Germinal center (tissue), 1 donor: ENCODE data around the gene TMEM182.

Experiments used
- DNase-seq: peaks from one replicate; pipeline ENCODE4 v3.0.0; 2012; ENCODE audit warnings: mixed read lengths, low spot score

Gene TMEM182

DNA sequence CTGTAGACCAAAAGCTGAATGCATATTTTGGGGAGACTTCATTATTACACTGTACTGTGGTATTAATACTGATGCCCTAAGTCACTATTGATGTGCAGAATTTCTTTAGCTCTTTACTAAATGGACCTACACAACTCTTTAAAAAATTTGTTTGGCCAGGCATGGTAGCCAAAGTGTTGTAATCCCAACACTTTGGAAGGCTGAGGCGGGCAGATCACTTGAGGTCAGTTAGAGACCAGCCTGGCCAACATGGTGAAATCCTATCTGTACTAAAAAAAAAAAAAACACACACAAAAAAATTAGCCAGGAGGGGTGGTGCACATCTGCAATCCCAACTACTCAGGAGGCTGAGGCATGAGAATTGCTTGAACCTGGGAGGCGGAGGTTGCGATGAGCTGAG is 6.4 kb downstream of the TMEM182 start:
- DNase-seq, result no peak

DNA sequence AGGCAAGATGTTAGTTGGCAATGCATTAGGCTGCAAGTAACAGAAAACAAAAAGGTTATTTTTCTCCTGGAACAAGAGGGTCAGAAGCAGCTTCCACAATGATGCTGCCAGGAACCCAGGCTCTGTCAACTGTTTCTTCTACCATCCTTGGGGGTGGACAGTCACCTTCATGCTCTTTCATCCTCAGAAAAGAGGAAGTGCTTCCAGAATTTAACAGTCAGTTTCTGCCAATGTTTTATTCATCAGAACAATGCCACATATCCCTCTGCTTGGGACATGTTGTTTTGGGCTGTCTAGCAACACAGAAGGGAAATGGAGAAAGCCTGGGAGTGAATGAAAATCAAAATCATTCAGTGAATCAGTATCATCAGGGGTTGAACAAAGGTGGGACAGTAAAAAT is 7.1 kb downstream of the TMEM182 start:
- no peak for DNase-seq

DNA sequence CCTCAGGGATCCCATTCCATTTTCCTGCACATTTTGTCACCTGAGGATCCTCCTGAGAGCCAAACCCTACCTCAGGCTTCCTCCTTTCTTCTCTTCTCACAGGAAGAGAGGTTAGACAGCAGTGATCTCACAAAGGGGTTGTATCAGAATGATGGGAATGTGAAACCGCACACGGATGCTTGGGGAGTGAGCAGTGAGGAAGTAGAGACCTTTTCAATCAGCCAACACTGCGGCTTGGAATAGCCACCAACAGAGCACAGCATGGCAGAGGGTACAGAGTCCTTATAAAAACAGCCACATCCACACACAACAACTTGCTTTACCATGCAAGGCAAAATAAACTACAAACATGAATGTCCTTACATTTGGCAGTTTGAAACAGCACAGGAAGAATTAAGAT is 8.7 kb downstream of the TMEM182 start:
- DNase-seq, result no peak

DNA sequence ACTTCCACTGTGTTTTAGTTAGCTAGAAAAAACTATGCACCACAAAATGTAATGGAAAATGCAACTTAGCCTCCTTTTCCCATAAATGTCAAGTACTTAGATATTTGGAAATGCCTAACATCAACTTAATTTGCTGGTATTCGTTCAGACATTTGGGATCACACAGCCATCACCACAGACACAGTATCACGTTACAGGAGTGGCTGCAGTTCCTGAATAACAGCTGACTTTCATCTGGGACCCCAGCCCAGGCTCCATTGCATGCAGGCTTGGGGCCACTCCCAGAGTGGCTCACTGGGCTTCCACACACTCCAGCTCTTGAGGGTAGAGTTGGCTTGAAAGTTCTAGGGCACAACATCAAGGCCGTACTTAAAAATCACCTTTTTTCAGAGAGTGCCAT is 9.3 kb downstream of the TMEM182 start:
- DNase-seq, result no peak

DNA sequence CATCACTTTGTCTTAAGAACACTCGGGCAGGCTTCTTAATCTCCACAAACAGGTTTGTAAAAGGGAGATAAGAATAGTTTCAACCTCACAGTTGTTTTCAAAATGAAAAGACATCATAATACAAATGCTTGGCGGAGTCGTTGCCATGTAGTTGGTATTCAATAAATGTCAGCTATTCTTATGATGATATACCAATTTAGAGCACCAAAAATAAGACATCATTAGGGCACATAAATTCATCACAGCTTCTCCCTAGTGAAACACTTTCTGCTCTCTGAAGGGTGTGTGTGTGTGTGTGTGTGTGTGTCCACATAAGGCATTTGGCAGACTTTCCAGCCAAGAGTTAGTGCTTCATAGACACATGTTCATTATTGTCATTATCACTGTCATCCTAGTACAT is 10.8 kb downstream of the TMEM182 start:
- DNase-seq, result no peak

DNA sequence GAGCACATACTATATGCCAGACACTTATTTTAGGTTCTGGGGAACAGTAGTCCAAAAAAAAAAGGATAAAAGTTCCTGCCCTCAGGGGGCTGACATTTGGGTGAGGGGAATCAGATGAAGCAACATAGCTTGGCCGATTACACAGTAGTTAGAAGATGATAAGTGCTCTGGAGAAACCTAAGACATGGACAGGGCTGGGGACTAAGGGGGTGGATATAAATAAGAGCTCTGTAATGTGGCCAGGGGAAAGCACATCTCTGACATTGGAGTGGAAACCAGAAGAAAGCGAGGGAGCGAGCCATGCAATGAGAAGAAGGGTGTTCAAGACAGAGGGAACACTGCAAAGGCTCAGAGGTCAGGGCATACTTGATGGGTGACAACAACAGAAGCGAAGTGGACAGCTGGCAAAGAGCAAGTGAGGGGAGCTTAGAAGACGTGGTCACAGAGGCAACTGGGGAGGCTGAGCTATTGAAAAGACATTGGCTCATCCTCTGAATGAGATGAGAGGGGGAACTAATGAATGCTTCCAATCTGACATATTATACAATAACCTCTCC is 11.4 kb downstream of the TMEM182 start:
- DNase-seq, result no peak

DNA sequence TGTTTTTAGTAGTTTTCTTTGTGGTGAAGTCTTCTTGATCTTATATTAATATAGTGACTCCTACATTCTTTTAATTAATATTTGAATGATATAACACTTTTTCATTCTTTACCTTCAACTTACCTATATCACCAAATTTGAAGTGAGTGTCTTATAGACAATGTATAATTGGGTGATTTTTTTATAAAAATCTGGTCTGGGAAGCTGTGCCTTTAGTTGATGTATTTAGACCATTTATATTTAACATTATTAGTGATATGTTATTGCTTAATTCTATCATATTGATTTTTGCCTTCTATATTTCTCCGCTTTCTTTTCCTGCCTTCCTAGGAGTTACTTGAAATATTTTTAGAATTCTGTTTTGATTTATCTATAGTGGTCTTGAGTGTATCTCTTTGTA is 16.4 kb downstream of the TMEM182 start:
- no peak for DNase-seq

DNA sequence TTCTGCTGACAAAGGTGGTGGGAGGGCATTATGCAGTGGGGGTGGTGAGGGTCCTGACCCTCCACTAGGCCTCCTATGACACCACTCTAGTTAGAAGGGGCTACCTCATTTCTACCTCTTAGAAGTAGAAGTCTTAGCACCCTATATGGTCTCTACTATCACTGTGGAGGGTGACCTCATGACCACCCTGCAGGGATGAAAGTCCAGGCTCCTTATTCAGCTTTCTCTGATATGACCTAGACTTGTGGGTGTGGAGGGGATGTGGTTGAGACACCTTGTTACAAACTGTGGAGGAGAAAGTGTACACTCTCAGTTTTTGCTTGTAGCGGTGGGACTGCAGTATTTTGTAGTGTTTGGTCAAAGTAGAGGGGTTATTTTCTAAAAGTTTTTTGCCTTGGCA is 18.6 kb downstream of the TMEM182 start:
- no peak for DNase-seq

DNA sequence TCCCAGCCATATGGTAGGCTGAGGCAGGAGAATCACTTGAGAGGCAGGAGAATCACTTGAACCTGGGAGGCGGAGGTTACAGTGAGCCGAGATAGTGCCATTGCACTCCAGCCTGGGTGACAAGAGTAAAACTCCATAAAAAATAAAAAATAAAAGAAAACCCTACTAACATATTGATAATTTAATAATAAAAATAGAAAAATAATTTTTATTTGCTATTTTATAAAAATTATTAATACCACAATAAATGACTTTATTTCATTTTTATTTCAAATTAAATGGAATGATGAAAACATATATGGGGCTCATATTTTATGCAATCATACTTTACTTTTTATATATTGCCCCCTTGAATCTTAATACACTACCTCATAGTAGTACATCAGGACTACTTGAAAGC is 20.4 kb downstream of the TMEM182 start:
- DNase-seq, result no peak

DNA sequence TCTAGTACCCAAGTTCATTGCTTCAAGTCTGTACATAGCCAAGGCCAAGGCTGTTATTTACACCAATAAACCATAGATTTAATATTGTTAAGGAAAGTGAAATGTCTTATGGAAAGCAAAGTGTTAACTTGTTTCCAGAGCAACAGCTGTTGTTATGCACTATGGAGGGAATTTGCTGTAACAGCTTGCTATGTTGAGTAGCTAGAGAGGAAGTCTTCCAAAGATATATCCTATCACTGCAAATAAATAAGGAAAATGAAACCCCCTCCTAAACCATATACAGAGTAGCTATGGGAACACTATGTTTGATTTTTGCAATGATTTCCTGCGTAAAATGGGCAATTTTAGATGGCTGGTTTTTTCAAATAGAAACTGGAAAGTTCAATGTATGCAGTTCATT is 21.1 kb downstream of the TMEM182 start:
- no peak for DNase-seq

DNA sequence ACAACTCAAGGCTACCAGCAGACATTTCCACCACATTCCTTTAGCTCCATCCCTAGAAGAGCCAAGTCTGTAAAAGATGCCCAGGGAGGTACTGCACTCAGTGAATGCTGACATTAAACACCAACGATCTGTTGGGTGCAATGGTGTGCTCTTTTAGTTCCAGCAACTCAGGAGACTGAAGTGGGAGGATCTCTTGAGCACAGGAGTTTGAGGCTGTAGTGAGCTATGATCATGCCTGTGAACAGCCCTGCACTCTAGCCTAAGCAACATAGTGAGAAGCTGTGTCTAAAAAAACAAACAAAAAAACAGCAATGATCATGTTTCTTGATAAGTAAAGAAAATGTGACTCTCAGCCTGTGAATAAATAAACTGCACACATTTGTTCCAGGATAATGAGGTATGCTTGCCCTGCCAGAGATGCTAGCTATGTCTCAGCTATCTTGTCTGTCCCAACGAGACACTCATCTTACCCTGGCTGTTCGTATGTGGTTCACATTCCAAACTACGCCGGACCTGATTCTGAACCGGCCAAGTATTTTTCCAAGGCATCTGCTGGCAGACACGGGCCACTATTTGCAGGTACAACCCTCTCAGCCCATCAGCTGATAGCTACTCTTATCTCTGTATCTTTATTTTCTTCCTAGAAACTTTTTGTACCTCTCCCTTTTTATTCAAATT is 21.8 kb downstream of the TMEM182 start:
- DNase-seq, result no peak

DNA sequence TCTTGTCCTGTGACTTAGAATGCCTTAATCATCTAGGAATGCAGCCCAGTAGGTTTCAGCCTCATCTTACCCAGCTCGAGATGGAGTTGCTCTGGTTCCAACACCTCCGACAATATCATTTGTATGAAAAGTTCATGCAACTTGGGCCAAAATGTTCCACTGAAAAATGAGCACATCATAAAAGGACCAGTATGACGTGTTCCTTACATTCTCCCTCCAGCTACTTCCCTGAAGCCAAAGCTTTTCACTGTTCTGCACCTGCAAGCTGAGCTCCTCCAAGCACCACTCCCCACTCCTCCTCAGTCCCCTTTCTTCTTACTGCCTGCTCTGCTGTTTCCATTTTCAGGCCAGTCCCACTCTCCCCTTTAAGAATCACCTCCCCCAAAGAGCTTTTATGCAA is 23.1 kb downstream of the TMEM182 start:
- no peak for DNase-seq

DNA sequence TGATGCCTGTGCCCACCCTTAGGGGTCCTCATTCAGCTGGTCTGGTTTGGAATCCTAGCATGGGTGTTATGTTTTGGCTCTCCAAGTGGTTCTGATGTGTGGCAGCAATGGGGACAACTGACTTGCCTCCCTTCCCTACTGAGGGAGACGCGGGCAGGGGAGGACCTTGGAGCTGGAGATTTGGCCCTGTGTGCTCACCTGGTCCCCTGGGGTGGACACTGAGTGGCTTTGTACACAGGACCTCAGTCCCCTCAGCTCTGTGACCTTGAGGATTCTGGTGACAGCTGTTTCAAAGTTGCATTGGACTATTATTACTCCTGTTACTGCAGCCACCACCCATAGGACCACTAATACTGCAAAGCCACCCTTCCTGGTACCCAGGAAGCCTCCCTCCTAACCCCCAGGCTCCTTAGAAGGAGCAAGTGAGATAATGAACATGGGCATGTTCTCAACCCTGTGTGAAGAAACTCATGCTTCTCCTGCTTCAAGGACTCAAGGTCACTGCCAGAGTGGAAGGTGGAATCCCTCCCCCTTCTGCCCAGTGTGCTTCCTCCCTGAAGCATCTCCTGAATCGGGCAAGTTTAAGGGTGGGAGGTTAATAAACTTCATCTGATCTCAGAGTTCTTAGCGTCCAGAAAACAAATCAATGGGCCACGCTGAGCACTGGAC is 26.5 kb downstream of the TMEM182 start:
- DNase-seq, result no peak

DNA sequence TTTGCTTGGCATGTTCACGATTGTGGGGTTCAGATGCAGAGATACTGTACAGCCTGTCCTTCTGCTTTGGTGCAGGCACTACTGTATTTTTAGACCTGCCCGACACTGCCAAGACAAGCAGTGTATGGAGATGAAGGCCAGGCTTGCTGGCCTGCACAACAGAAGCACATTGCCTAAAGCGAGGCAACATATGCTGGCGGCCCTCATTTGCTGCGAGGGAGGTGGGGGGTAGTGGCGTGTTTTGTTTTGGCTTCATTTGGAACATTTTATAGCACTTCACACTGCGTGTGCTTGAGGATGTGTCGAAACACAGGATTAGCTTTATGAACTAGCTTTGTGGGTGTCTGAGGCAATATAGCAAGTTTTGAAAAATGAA is 27.0 kb downstream of the TMEM182 start:
- DNase-seq, result no peak

DNA sequence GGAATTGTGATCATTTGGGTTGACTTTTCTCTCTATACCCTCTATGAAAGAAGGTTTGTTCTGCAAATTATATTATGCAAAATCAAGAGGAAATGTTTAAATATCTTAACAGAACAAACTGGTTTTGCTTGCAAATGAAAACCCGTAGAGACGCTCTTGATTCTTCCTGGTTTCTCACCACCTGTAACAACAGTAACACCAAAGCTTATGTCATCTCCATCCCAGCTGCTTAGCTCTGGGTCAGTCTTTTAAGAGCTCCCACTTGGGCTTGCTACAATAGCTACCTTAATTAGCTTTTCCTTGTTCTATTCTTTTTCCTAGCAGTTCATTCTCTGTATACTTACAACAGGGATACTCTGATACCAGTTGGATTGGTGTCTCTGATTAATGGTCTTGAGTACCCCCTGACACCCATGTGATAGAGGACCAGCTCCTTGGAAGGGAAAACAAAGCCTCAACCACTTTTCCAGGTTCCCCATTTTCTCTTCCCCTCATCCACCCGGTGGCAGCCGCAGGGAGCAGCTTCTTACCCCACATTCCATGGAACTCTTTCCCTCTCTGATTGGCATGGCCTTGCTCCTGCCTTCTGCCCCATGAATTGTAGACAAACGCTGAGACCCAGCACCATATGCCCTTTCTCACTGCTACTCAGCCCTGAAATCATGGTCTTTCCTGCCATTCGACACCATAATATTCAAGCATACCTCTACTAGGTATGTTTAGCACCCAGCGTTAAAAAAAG is 27.7 kb downstream of the TMEM182 start:
- no peak for DNase-seq

DNA sequence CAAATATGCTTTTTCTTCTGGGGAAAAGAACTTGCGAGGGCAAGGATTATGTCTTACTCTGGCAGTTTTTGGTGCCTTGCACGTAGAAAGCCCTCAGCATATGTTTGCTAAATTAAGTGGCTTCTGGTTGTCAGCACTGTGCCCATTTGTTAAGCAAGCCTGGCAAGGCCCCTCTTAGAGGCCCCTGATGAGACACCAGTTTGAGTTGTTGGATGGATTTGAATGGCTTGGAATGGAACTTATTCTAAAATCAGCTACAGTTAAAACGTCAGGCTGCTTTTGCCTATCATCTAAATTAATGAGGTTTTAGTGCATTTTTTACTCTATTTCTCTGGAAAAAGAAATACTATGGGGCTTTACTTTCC is 28.2 kb downstream of the TMEM182 start:
- DNase-seq, result no peak

DNA sequence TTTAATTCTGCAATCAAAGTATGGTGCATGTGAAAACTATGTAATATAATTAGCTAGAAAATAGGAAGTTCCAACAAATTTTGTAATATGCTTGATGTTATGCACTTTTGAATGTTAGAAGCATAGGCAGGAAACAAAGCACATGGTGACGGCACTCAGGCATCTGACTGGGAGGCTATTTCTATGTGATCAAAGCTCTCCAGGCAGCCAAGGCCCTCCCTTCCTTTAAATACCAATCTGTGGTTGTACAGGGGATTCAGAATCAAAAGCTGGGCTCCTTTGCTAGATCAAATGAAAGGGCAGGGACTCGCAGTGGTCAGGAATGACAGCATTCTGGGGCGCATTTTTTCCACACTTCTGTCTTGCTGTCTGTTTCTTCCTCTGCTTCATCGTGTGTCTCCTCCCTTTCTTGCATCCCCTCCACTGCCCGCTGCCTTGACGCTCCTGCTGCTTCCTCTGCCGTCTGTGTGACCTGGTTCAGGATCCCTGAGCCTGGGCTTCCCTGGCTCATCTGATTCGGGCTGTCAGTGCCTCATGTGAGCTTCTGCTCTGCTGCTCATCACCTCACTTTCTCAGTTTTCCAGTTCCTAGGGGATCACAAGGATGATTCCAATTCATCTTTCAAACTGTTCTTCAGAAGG is 30.9 kb downstream of the TMEM182 start:
- DNase-seq, result no peak

DNA sequence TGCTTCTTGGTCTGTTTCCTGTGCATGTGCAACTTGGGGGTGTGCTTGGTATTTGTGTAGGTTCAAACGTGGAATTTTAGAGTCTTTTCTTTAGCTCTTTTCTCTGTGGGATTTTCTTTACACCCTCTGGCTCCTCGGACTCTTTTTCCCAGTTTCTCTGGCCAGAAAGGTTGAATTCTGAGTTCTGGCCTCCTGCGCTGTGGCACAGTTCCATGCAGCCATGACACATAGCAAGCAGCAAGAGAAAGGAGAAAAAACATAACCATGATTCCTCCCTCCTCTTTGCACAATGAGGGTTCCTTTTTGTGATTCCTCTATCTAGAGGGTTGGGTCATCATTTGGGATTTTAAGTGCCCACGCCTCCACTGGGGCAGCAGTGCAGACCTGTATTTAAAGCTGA is 33.8 kb downstream of the TMEM182 start:
- no peak for DNase-seq

DNA sequence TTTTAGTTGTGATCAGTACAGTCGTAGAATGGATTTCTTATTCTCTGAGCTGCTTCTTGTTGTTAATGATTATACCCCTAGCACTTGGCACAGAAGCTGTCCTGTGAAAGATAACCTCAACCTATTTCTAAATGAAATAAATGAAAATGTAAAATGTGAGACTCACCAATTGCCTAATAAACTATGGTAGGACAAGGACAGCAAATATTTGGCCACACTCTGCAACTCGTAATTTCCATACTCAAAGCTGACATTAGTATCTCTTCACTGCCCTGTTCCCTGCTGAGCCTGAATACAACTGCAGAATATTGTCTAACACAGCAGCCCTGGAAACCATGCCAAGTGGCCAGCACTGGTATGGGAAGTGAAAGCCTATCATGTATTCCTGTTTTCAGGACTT is 34.5 kb downstream of the TMEM182 start:
- DNase-seq, result no peak

DNA sequence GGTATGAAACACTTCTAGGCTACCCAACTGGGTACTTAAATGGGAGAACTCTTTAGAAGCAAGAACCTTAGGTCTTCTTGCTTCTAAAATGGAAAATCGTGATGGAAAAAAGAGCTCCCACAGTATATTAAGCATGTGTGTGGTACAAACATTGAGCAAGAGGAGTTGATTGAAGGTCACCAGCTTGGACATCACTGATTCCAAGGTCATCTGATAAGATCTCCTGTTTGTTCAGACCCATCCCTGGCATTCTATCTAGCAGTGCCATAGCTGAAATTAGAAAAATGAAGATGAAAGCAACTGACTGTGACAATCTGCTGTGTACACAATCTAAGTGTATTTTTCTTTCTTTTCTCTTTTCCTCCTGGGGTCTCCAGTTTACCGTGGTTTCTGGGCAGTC is 35.7 kb downstream of the TMEM182 start:
- no peak for DNase-seq

DNA sequence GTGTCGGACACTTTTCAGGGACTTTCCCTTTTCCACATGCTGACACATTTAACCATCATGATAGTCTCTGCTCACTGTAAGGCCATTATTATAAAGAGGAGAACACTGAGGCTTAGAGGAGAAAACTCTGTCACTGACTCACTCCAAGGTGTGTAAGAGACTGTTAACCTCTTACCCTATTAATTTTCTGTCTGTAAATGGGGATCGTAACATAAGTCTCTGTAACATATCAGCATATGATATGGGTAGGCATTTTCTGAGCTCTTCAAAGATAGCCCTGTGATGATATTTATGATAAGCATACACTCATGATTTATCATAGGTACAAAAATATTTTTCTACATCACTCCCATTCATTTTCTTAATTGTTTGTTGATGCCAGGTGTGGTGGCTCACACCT is 36.4 kb downstream of the TMEM182 start:
- DNase-seq, result no peak

DNA sequence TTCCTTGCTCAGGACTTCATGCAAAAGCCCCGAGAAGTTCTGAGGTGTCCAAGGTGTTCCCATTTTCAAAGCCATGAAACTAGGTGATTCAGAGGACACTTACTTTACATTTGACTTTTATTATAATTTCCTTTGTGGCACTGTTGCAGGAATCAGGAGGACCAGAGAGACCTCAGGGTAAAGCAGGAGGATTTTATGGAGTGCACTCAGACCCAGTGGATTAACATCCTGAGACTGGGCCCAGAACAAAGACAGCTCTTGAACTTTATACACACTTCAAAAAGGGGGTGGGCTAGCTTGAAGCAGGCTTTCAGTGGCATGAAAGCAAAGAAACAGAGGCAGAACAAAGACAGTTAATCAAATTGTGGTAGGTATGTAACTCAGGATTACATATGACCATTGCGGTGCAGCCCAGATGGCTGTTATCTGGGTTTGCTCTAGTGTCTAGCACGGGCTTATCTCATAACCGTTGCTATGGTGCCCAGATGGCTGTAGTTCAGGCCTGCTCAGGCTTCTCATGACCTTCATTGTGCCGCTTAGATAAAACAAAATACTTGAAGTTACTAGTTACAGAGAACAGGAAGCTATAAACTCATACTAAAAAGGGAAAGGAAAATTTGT is 39.4 kb downstream of the TMEM182 start:
- no peak for DNase-seq
